OCI-LY3 (cell line): Measurements from ENCODE around the gene PNPLA2.

Source experiments
- H2AFZ ChIP-seq: fragments of 200-600, 300-600 bp; shearing (Covaris generic); 2 replicates; pipeline ENCODE4 v1.6.0; 2014; ENCODE audit warnings: antibody characterized with exemption, low read depth, low read length
- H3K27ac ChIP-seq: fragments of 200-600, 300-600 bp; sonication (generic); 2 replicates; pipeline ENCODE4 v1.5.1; 2014; ENCODE audit warnings: mild to moderate bottlenecking, low read length, moderate library complexity, mixed read lengths
- H3K27me3 ChIP-seq: fragments of 200-600, 300-600 bp; sonication (generic); 2 replicates; pipeline ENCODE4 v1.6.1; 2014; ENCODE audit warnings: low read depth, low read length, mixed read lengths
- H3K36me3 ChIP-seq: fragments of 200-600, 300-600 bp; sonication (generic); replicated peaks from 2 replicates; pipeline ENCODE3; 2014; ENCODE audit warnings: low read depth, low read length, mixed read lengths
- H3K4me1 ChIP-seq: fragments of 300-600, 200-600 bp; sonication (generic); 2 replicates; pipeline ENCODE4 v1.6.1; 2014; ENCODE audit warnings: low read length, mixed read lengths
- H3K4me2 ChIP-seq: fragments of 200-600, 300-600 bp; sonication (generic); 2 replicates; pipeline ENCODE4 v1.6.1; 2014; ENCODE audit warnings: low read length, mixed read lengths
- H3K4me3 ChIP-seq: fragments of 300-600, 200-600 bp; sonication (generic); 2 replicates; pipeline ENCODE4 v1.5.1; 2014; ENCODE audit warnings: antibody characterized with exemption, mild to moderate bottlenecking, low read length, moderate library complexity
- H3K79me2 ChIP-seq: fragments of 300-600, 200-600 bp; shearing (Covaris generic); 2 replicates; pipeline ENCODE4 v1.6.1; 2014; ENCODE audit warnings: mild to moderate bottlenecking, low read length, mixed read lengths
- H3K9ac ChIP-seq: fragments of 300-600, 200-600 bp; shearing (Covaris generic); 2 replicates; pipeline ENCODE4 v1.6.0; 2014; ENCODE audit warnings: mild to moderate bottlenecking, low read length, moderate library complexity
- H3K9me3 ChIP-seq: fragments of 200-600, 300-600 bp; shearing (Covaris generic); 2 replicates; pipeline ENCODE4 v1.6.1; 2014; ENCODE audit warnings: low read length, mixed read lengths; ENCODE audit not compliant: insufficient read depth
- H4K20me1 ChIP-seq: fragments of 200-600, 300-600 bp; sonication (generic); 2 replicates; pipeline ENCODE4 v1.6.1; 2016; ENCODE audit warnings: low read length, mixed read lengths; ENCODE audit not compliant: insufficient read depth
- CTCF ChIP-seq: fragments of 200-600, 300-600 bp; sonication (generic); IDR thresholded peaks from 2 replicates; pipeline ENCODE4 v1.5.1; 2014; ENCODE audit warnings: antibody characterized with exemption, low read length, low read depth
- EZH2phosphoT487 ChIP-seq: fragments of 200-600 bp; shearing (Covaris generic); IDR thresholded peaks from 2 replicates; pipeline ENCODE4 v1.6.1; 2018; ENCODE audit warnings: antibody characterized with exemption, mixed run types, low read depth

The PNPLA2 gene

GRCh38 chr11:859394-860131 lies 40.8 kb downstream of the PNPLA2 start:
- Histone ChIP-seq H4K20me1 (no peaks in the 10 kb centered on the region), H3K27ac (no peak overlapping the region)

DNA sequence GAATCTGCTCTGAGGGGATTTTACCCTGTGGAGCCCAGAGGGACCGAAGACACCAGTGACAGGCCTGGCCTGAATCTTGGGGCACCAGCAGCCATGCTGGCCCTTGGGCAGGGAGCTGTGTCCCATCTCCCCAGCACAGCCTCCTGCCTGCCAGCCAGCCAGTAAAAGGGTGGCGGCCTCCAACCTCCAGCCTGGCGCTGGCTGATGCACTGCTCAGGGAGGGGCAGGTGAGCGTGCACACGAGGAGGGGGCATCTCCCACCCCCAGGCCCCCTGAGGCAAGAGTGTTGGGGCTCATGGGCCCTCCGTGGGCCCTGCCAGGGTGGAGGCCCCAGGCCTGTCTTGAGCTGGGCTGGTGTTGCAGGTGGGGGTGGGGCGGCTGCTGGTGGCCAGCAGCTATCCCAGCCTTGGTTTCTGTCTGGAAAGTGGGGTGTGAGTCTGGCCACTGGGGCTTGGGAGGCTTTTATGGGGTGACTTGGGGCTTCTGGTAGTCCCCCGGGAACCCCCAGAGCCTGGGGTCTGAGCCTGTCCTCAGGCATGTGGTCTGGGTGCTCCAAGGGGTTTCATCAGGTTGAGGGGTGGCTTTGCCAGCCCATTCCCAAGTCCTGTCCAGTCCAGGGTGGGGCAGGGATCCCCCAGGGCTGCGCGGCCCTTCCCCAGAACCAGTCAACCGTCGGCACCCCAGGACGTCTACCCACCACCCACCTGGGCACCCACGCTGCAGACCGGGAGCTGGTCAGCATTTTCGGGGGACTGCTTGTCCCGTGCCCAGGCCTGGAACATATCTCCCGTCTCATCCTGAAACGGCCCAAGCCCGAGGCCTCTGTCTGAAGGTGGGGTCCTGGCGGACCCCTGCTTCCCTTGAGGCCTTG lies 41.8 kb downstream of the PNPLA2 start:
- Histone ChIP-seq H3K9me3 (no peaks in the 10 kb centered on the region), H3K27me3 (no peaks in the 10 kb centered on the region), H3K9ac (no peak overlapping the region), H3K4me3 (no peak overlapping the region), H3K27ac (no peak overlapping the region), H3K79me2 (no peaks in the 10 kb centered on the region), H3K4me2 (no peak overlapping the region), H4K20me1 (no peaks in the 10 kb centered on the region), H3K4me1 (no peaks in the 10 kb centered on the region), H3K36me3 (no peaks in the 10 kb centered on the region), H2AFZ (no peak overlapping the region)
- TF ChIP-seq CTCF (no peak), EZH2phosphoT487 (no peak)

More at GRCh38 chr11:859394-860131, 40.8 kb downstream of the PNPLA2 start:
- Histone ChIP-seq H3K79me2 (no peaks in the 10 kb centered on the region), H3K4me1 (no peaks in the 10 kb centered on the region), H3K36me3 (no peaks in the 10 kb centered on the region), H2AFZ (no peak overlapping the region), H3K4me3 (no peak overlapping the region), H3K4me2 (no peak overlapping the region), H3K9me3 (no peaks in the 10 kb centered on the region), H3K9ac (no peak overlapping the region), H3K27me3 (no peaks in the 10 kb centered on the region)
- no peak for TF ChIP-seq CTCF
- no peak for TF ChIP-seq EZH2phosphoT487

- Histone ChIP-seq H3K27me3 (no peaks in the 10 kb centered on the region), H4K20me1 (no peaks in the 10 kb centered on the region), H3K4me1 (no peaks in the 10 kb centered on the region), H3K9me3 (no peaks in the 10 kb centered on the region), H3K27ac (no peak overlapping the region), H2AFZ (no peak overlapping the region), H3K79me2 (no peaks in the 10 kb centered on the region), H3K4me3 (no peak overlapping the region), H3K36me3 (no peaks in the 10 kb centered on the region), H3K4me2 (no peak overlapping the region), H3K9ac (no peak overlapping the region)
- TF ChIP-seq CTCF, result no peak
- no peak for TF ChIP-seq EZH2phosphoT487
These were observed 42.4 kb downstream of the PNPLA2 start for GRCh38 chr11:861105-861479.

- no peak overlapping the region for H3K4me3 ChIP-seq
- H3K4me1 ChIP-seq, result no peaks in the 10 kb centered on the region
- TF ChIP-seq EZH2phosphoT487 (no peak), CTCF (no peak)
- H3K36me3 ChIP-seq, result no peaks in the 10 kb centered on the region
- H3K27me3 ChIP-seq, result no peaks in the 10 kb centered on the region
- H3K79me2 ChIP-seq, result no peaks in the 10 kb centered on the region
- no peaks in the 10 kb centered on the region for H3K9me3 ChIP-seq
- no peak overlapping the region for H3K9ac ChIP-seq
- H3K4me2 ChIP-seq, result no peak overlapping the region
- H3K27ac ChIP-seq, result no peak overlapping the region
- H2AFZ ChIP-seq, result no peak overlapping the region
- H4K20me1 ChIP-seq, result no peaks in the 10 kb centered on the region
These were observed 43.5 kb downstream of the PNPLA2 start for GRCh38 chr11:862081-862661.
